ENCODE results near the gene FILIP1. TPM values are rescaled to one million over a fixed set of nuclear protein-coding genes. Genes with fewer than 3 reads are reported as not detected.

The FILIP1 gene
- total RNA-seq, 5 donors from 2014 or later (not counting 1 experiment from before 2014, with no cell fraction given): 0.07 to 0.09 TPM; not detected in 3

- POLR2A ChIA-PET: no interaction called here
- Histone ChIP-seq H3K27ac (ENCODE audit: low read length) (no peak overlapping the region), H3K4me3 (ENCODE audit: control insufficient read depth in 1 of 2, extremely low read depth in 1 of 2, low read length in 1 of 2) (no peak overlapping the region), H3K27me3 (replicated peaks in 1 of 2; ENCODE audit: control insufficient read depth in 2 of 2, extremely low read depth in 1 of 2, insufficient read depth in 2 of 2, low read length in 1 of 2) (peaks cover 0 to 4% of the 10 kb centered on the region in 2 experiments), H3K36me3 (ENCODE audit: control insufficient read depth in 2 of 2, extremely low read depth in 1 of 2, insufficient read depth in 1 of 2, low read length in 1 of 2) (no peaks in the 10 kb centered on the region), H3K4me1 (ENCODE audit: control insufficient read depth in 1 of 2, extremely low read depth in 1 of 2, insufficient read depth in 2 of 2, low read length in 2 of 2) (no peaks in the 10 kb centered on the region), H3K9me3 (no peaks in the 10 kb centered on the region)
- no peak for ATAC-seq (replicated peaks in 1 of 4)
- H3K4me3 Mint-ChIP-seq: no peak overlapping the region
- H3K36me3 Mint-ChIP-seq: no peaks in the 10 kb centered on the region
- peaks cover 10 to 12% of the 10 kb centered on the region in 2 donors for H3K27me3 Mint-ChIP-seq
- no peaks in the 10 kb centered on the region for H3K9me3 Mint-ChIP-seq
- no peak overlapping the region for H3K27ac Mint-ChIP-seq
- 92% methylated on average over 4 of the region's 6 CpGs for WGBS (ENCODE audit: insufficient coverage)
- no peak for DNase-seq
- no peaks in the 10 kb centered on the region for H3K4me1 Mint-ChIP-seq
- CTCF ChIA-PET: no interaction called here
These were observed 97.4 kb downstream of the FILIP1 start for GRCh38 chr6:75396005-75396800.

DNA sequence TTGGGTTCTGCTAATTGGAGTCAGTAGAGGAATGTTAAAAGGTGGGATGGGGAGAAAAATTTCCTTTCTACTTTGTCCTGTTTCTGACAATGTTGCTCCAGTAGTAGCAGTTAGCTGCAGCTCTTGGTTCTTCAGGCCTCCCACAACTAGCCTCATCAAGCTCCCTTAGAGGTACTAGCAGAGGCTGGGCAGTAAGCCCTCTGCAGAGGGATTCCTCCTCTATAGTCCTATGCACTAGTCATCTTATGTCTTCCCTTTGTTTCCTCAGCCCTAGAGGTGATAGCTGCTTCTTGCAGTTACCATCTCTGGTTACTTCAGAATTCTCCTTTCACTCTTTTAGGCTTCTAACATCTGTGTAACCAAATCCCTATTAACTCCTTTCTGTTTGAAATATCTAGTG, 99.8 kb downstream of the FILIP1 start:
- ChIA-PET CTCF (no interaction called here), POLR2A (no interaction called here)
- no peak overlapping the region for H3K4me3 ChIP-seq (ENCODE audit: control insufficient read depth in 1 of 2, extremely low read depth in 1 of 2, low read length in 1 of 2)
- no peak overlapping the region for H3K27ac Mint-ChIP-seq
- no peak for ATAC-seq (replicated peaks in 1 of 4)
- DNase-seq: no peak
- H3K27me3 Mint-ChIP-seq: peaks cover 14 to 15% of the 10 kb centered on the region in 2 donors
- H3K4me3 Mint-ChIP-seq: no peak overlapping the region
- peaks cover 0 to 4% of the 10 kb centered on the region in 2 experiments for H3K27me3 ChIP-seq (replicated peaks in 1 of 2; ENCODE audit: control insufficient read depth in 2 of 2, extremely low read depth in 1 of 2, insufficient read depth in 2 of 2, low read length in 1 of 2)
- no peaks in the 10 kb centered on the region for H3K36me3 ChIP-seq (ENCODE audit: control insufficient read depth in 2 of 2, extremely low read depth in 1 of 2, insufficient read depth in 1 of 2, low read length in 1 of 2)
- no peaks in the 10 kb centered on the region for H3K9me3 ChIP-seq
- no peak overlapping the region for H3K27ac ChIP-seq (ENCODE audit: low read length)
- no peaks in the 10 kb centered on the region for H3K36me3 Mint-ChIP-seq
- H3K4me1 ChIP-seq (ENCODE audit: control insufficient read depth in 1 of 2, extremely low read depth in 1 of 2, insufficient read depth in 2 of 2, low read length in 2 of 2): no peaks in the 10 kb centered on the region
- no peaks in the 10 kb centered on the region for H3K4me1 Mint-ChIP-seq
- H3K9me3 Mint-ChIP-seq: no peaks in the 10 kb centered on the region

- Mint-ChIP-seq H3K4me3 (no peak overlapping the region), H3K27me3 (peaks cover 16% of the 10 kb centered on the region in 2 donors), H3K27ac (no peak overlapping the region), H3K9me3 (no peaks in the 10 kb centered on the region), H3K4me1 (no peaks in the 10 kb centered on the region), H3K36me3 (no peaks in the 10 kb centered on the region)
- H3K4me3 ChIP-seq (ENCODE audit: control insufficient read depth in 1 of 2, extremely low read depth in 1 of 2, low read length in 1 of 2): no peak overlapping the region
- H3K27me3 ChIP-seq (replicated peaks in 1 of 2; ENCODE audit: control insufficient read depth in 2 of 2, extremely low read depth in 1 of 2, insufficient read depth in 2 of 2, low read length in 1 of 2): peaks cover 0 to 4% of the 10 kb centered on the region in 2 experiments
- H3K27ac ChIP-seq (ENCODE audit: low read length): no peak overlapping the region
- ChIA-PET POLR2A (no interaction called here), CTCF (no interaction called here)
- DNase-seq (no peak), ATAC-seq (replicated peaks in 1 of 4) (no peak)
- no peaks in the 10 kb centered on the region for H3K4me1 ChIP-seq (ENCODE audit: control insufficient read depth in 1 of 2, extremely low read depth in 1 of 2, insufficient read depth in 2 of 2, low read length in 2 of 2)
- no peaks in the 10 kb centered on the region for H3K9me3 ChIP-seq
- WGBS (ENCODE audit: insufficient coverage): 60% methylated on average over 1 of the region's 1 CpG
- H3K36me3 ChIP-seq (ENCODE audit: control insufficient read depth in 2 of 2, extremely low read depth in 1 of 2, insufficient read depth in 1 of 2, low read length in 1 of 2): no peaks in the 10 kb centered on the region
These were observed 102.3 kb downstream of the FILIP1 start for GRCh38 chr6:75391276-75391675.

DNA sequence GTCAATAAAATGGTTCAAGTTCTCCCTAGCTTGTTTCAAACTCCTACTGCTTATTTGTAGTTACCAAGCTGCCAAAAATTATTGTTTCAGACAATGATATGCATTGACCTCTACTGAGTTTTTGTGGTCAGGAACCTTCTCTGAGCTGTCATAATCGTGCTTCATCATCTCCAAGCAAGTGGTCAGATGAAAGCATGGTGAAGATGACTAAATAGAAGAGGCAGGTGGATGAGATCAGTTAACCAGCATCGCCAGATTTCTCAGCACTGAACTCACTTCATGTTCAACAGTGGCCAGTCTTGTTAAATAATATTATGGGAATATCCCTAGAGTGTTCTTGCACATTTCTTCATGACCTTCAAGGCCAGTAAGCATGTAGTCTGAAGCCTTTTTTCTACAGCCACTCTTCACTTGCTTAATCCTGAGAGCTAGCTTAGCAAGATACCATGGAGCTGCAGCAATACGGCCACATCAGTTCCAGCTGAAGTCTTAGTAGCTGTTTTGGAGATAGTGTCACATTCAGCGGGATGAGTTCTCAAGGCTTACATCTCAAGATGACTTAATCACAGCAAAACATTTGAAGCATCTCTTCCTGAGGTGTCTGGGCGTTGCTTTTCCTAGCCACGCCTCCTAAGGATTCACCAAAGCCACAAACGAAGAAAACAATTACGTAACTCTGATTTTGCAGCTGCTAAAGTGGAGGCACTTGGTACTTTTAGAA, 107.4 kb downstream of the FILIP1 start:
- ATAC-seq (replicated peaks in 1 of 4) (no peak), DNase-seq (no peak)
- Mint-ChIP-seq H3K9me3 (no peaks in the 10 kb centered on the region), H3K27me3 (peaks cover 7 to 16% of the 10 kb centered on the region in 2 donors), H3K27ac (no peak overlapping the region), H3K4me1 (no peaks in the 10 kb centered on the region), H3K4me3 (no peak overlapping the region), H3K36me3 (no peaks in the 10 kb centered on the region)
- H3K27ac ChIP-seq (ENCODE audit: low read length): no peak overlapping the region
- WGBS (ENCODE audit: insufficient coverage): 70% methylated on average over 2 of the region's 8 CpGs
- no peaks in the 10 kb centered on the region for H3K36me3 ChIP-seq (ENCODE audit: control insufficient read depth in 2 of 2, extremely low read depth in 1 of 2, insufficient read depth in 1 of 2, low read length in 1 of 2)
- H3K4me1 ChIP-seq (ENCODE audit: control insufficient read depth in 1 of 2, extremely low read depth in 1 of 2, insufficient read depth in 2 of 2, low read length in 2 of 2): no peaks in the 10 kb centered on the region
- ChIA-PET CTCF (no interaction called here), POLR2A (no interaction called here)
- no peak overlapping the region for H3K4me3 ChIP-seq (ENCODE audit: control insufficient read depth in 1 of 2, extremely low read depth in 1 of 2, low read length in 1 of 2)
- H3K27me3 ChIP-seq (replicated peaks in 1 of 2; ENCODE audit: control insufficient read depth in 2 of 2, extremely low read depth in 1 of 2, insufficient read depth in 2 of 2, low read length in 1 of 2): no peaks in the 10 kb centered on the region
- no peaks in the 10 kb centered on the region for H3K9me3 ChIP-seq

GRCh38 chr6:75384116-75384515, 109.5 kb downstream of the FILIP1 start:
- Histone ChIP-seq H3K4me3 (ENCODE audit: control insufficient read depth in 1 of 2, extremely low read depth in 1 of 2, low read length in 1 of 2) (no peak overlapping the region), H3K27me3 (replicated peaks in 1 of 2; ENCODE audit: control insufficient read depth in 2 of 2, extremely low read depth in 1 of 2, insufficient read depth in 2 of 2, low read length in 1 of 2) (no peaks in the 10 kb centered on the region), H3K36me3 (ENCODE audit: control insufficient read depth in 2 of 2, extremely low read depth in 1 of 2, insufficient read depth in 1 of 2, low read length in 1 of 2) (no peaks in the 10 kb centered on the region), H3K4me1 (ENCODE audit: control insufficient read depth in 1 of 2, extremely low read depth in 1 of 2, insufficient read depth in 2 of 2, low read length in 2 of 2) (no peaks in the 10 kb centered on the region), H3K27ac (ENCODE audit: low read length) (no peak overlapping the region), H3K9me3 (no peaks in the 10 kb centered on the region)
- DNase-seq (no peak), ATAC-seq (replicated peaks in 1 of 4) (no peak)
- CTCF ChIA-PET: interaction anchor here (0.6 to 0.7 kb wide), 5 partner anchors 9 to 252 kb away, joined by 3 to 7 read pairs (median 4); no protein-coding TSS in a partner anchor
- Mint-ChIP-seq H3K4me3 (no peak overlapping the region), H3K27ac (no peak overlapping the region), H3K27me3 (peaks cover 7 to 18% of the 10 kb centered on the region in 2 donors), H3K9me3 (no peaks in the 10 kb centered on the region), H3K4me1 (no peaks in the 10 kb centered on the region), H3K36me3 (no peaks in the 10 kb centered on the region)
- POLR2A ChIA-PET: interaction anchor here in 1 of 2 donors (0.6 kb wide), 1 partner anchor 115 kb away, joined by 5 read pairs; no protein-coding TSS in a partner anchor

DNA sequence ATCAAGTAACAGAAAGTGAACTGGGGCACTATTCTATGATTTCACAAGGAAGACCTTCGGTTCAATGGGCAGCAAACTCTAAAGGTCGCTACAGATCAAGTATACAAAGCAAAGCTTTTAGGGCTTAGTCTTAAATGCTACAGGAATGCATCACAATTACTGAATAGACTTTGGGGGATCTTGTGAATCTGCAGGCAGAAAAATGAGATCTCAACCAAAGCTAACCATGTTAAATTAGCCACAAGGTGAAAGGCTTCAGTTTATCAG, 111.0 kb downstream of the FILIP1 start:
- H3K9me3 Mint-ChIP-seq: no peaks in the 10 kb centered on the region
- no peak overlapping the region for H3K4me3 Mint-ChIP-seq
- ChIA-PET POLR2A (no interaction called here), CTCF (no interaction called here)
- Histone ChIP-seq H3K36me3 (ENCODE audit: control insufficient read depth in 2 of 2, extremely low read depth in 1 of 2, insufficient read depth in 1 of 2, low read length in 1 of 2) (no peaks in the 10 kb centered on the region), H3K27me3 (replicated peaks in 1 of 2; ENCODE audit: control insufficient read depth in 2 of 2, extremely low read depth in 1 of 2, insufficient read depth in 2 of 2, low read length in 1 of 2) (no peaks in the 10 kb centered on the region), H3K9me3 (no peaks in the 10 kb centered on the region), H3K27ac (ENCODE audit: low read length) (no peak overlapping the region), H3K4me3 (ENCODE audit: control insufficient read depth in 1 of 2, extremely low read depth in 1 of 2, low read length in 1 of 2) (no peak overlapping the region), H3K4me1 (ENCODE audit: control insufficient read depth in 1 of 2, extremely low read depth in 1 of 2, insufficient read depth in 2 of 2, low read length in 2 of 2) (no peaks in the 10 kb centered on the region)
- no peaks in the 10 kb centered on the region for H3K4me1 Mint-ChIP-seq
- H3K27me3 Mint-ChIP-seq: peaks cover 0 to 10% of the 10 kb centered on the region in 2 donors
- H3K36me3 Mint-ChIP-seq: no peaks in the 10 kb centered on the region
- DNase-seq (no peak), ATAC-seq (replicated peaks in 1 of 4) (no peak)
- no CpG with 5 or more reads among the region's 2 CpGs for WGBS (ENCODE audit: insufficient coverage)
- no peak overlapping the region for H3K27ac Mint-ChIP-seq

Data from T-cell (primary cell).